Tibial nerve (tissue), 4 donors: ENCODE data around the gene ZBTB20.

Experiments
- CTCF ChIP-seq, 5 experiments: fragments of 200-600 bp in 3 of 5; fragments of 450-650 bp in 2 of 5; sonication (generic) in 3 of 5; IDR thresholded peaks; one replicate each; pipeline ENCODE4 v1.5.1; 2016 to 2019; ENCODE audit warnings: antibody characterized with exemption in 5 of 5, mild to moderate bottlenecking in 3 of 5, moderate library complexity in 2 of 5
- EP300 ChIP-seq, 2 donors: sonication (generic); formaldehyde crosslinking; IDR thresholded peaks; one replicate each; pipeline ENCODE4 v1.6.1; 2017; ENCODE audit warnings: antibody characterized with exemption in 2 of 2, mild to moderate bottlenecking in 1 of 2
- POLR2A ChIP-seq, 2 donors: fragments of 450-650 bp; IDR thresholded peaks; one replicate each; pipeline ENCODE4 v1.6.1; 2017; ENCODE audit warnings: antibody characterized with exemption in 2 of 2, mild to moderate bottlenecking in 2 of 2, moderate library complexity in 2 of 2

GRCh38 chr3:114400371-114400770 lies 746.7 kb downstream of the ZBTB20 start:
- no peak for TF ChIP-seq POLR2A (IDR thresholded peaks at IDR 0.05)
- no peak for TF ChIP-seq CTCF (IDR thresholded peaks at IDR 0.05)
- TF ChIP-seq EP300 (IDR thresholded peaks at IDR 0.05): no peak
